Stimulated activated CD4-positive, alpha-beta T cell treated with anti-CD3 and anti-CD28 coated beads, Interleukin-2, amount 100 ng/mL, for 4 hours (primary cell): ENCODE results near the gene IFNE.
"Not testable (repeated sequence)": the region's sequence is repeated elsewhere in the genome, so short reads cannot be mapped to it uniquely, and the experiment has no call there.

Experiments used
- DNase-seq: peaks from one replicate; pipeline ENCODE4 v3.0.0-alpha.2; 2020; ENCODE audit warnings: low read depth

IFNE gene

GRCh38 chr9:21491756-21492155 lies 9.6 kb upstream of the IFNE start:
- no peak for DNase-seq

- no peak for DNase-seq
Observed at GRCh38 chr9:21481470-21482056, 550 bp downstream of the IFNE start.

- no peak for DNase-seq
Observed at GRCh38 chr9:21479152-21479702, 2.9 kb downstream of the IFNE start.

GRCh38 chr9:21477466-21477865 lies 4.6 kb downstream of the IFNE start:
- DNase-seq: no peak

GRCh38 chr9:21473236-21473635 lies 8.9 kb downstream of the IFNE start:
- no peak for DNase-seq

- DNase-seq: no peak
Observed at GRCh38 chr9:21470126-21470525, 12.0 kb downstream of the IFNE start.

GRCh38 chr9:21465859-21466518 lies 16.1 kb downstream of the IFNE start:
- no peak for DNase-seq

- no peak for DNase-seq
Observed at GRCh38 chr9:21465138-21465537, 17.0 kb downstream of the IFNE start.

GRCh38 chr9:21461377-21461776 lies 20.7 kb downstream of the IFNE start:
- no peak for DNase-seq

- no peak for DNase-seq
Observed at GRCh38 chr9:21455320-21455719, 26.8 kb downstream of the IFNE start.

- no peak for DNase-seq
Observed at GRCh38 chr9:21454149-21454548, 28.0 kb downstream of the IFNE start.

- DNase-seq: no peak
Observed at GRCh38 chr9:21452681-21453080, 29.4 kb downstream of the IFNE start.

GRCh38 chr9:21450733-21451394 lies 31.2 kb downstream of the IFNE start:
- DNase-seq: no peak

- DNase-seq: not testable (repeated sequence)
Observed at GRCh38 chr9:21449312-21449711, 32.8 kb downstream of the IFNE start.

- DNase-seq: no peak
Observed at GRCh38 chr9:21443849-21444625, 38.1 kb downstream of the IFNE start.

GRCh38 chr9:21440139-21440538 lies 42.0 kb downstream of the IFNE start, which contains the start of gene IFNA1:
Gene IFNA1, plus strand, starts transcription at chr9:21440439. Its CDS starts 69 bp downstream, at chr9:21440508.
- no peak for DNase-seq

GRCh38 chr9:21435015-21435383 lies 47.1 kb downstream of the IFNE start:
- DNase-seq: not testable (repeated sequence)

GRCh38 chr9:21434202-21435014 lies 47.7 kb downstream of the IFNE start:
- DNase-seq: peak; percentile 31

- no peak for DNase-seq
Observed at GRCh38 chr9:21432672-21433425, 49.3 kb downstream of the IFNE start.
